C4-2B (cell line): Measurements from ENCODE around the gene GPS2.

Experiments
- H3K27ac ChIP-seq: fragments of 450-650 bp; 2 replicates; pipeline ENCODE4 v1.5.1; 2017
- ZFX ChIP-seq: fragments of 450-650 bp; IDR thresholded peaks from 2 replicates; pipeline ENCODE4 v1.6.1; 2017
- TF ChIP-seq, protein P1 (sequence below): fragments of 450-650 bp; conservative IDR thresholded peaks from 2 replicates; pipeline ENCODE4 v1.5.1; 2017; ENCODE audit warnings: mild to moderate bottlenecking

Gene GPS2

DNA sequence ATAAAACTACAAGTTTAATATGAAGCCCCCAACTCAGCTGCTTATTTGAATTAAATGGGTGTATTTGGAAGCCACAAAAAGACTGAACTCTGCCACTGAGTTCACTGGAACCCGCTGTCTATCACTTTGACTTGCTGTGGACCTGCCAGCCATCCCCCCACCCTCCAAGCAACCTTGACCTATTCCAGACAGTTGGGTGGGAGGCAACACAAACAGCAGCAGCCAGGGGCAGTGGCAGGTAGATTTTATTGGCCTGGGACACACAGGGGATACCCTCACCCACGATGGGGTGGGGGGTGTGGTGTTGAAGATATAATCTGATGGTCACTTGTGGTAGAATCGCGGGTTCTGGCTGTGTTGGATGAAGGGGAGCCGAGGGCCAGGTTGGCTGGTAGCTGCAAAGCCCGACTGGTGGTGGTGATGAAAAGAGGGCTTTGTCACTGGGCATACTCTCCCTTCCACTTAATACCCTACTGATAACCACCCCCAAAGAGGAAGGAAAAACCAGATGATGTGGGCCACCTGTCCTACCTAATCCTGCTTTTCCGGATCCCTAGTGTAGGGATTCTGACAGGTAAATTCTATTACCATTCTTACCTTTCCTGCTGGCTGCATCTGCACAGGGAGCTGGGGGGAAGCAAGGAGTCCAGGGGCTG is 2.6 kb downstream of the GPS2 start:
- TF ChIP-seq, protein P1, sequence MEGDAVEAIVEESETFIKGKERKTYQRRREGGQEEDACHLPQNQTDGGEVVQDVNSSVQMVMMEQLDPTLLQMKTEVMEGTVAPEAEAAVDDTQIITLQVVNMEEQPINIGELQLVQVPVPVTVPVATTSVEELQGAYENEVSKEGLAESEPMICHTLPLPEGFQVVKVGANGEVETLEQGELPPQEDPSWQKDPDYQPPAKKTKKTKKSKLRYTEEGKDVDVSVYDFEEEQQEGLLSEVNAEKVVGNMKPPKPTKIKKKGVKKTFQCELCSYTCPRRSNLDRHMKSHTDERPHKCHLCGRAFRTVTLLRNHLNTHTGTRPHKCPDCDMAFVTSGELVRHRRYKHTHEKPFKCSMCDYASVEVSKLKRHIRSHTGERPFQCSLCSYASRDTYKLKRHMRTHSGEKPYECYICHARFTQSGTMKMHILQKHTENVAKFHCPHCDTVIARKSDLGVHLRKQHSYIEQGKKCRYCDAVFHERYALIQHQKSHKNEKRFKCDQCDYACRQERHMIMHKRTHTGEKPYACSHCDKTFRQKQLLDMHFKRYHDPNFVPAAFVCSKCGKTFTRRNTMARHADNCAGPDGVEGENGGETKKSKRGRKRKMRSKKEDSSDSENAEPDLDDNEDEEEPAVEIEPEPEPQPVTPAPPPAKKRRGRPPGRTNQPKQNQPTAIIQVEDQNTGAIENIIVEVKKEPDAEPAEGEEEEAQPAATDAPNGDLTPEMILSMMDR, result no peak
- TF ChIP-seq ZFX, result no peak
- H3K27ac ChIP-seq, result no peak overlapping the region

DNA sequence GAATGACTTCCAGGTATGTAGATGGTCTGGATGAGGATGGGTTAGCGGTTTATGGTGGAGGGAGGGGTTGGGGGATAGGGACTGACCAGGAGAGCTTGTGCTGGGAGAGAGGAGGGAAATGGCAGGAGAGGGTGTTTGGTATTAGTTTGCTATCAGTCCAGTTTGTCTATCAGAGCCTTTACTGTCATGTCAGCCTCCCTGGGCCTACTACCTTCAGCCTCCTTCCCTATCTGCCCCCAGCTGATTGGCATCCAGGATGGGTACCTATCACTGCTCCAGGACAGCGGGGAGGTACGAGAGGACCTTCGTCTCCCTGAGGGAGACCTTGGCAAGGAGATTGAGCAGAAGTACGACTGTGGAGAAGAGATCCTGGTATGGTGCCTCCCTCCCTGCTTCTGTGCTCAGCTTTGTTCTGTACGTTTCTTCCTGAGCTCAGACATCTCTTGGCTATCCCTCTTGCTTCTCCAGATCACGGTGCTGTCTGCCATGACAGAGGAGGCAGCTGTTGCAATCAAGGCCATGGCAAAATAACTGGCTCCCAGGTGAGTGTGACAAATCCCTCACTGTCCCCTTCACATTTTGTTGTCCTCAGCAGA is 4.0 kb downstream of the GPS2 start:
- H3K27ac ChIP-seq, result no peak overlapping the region
- TF ChIP-seq, protein P1, result no peak
- no peak for TF ChIP-seq ZFX

DNA sequence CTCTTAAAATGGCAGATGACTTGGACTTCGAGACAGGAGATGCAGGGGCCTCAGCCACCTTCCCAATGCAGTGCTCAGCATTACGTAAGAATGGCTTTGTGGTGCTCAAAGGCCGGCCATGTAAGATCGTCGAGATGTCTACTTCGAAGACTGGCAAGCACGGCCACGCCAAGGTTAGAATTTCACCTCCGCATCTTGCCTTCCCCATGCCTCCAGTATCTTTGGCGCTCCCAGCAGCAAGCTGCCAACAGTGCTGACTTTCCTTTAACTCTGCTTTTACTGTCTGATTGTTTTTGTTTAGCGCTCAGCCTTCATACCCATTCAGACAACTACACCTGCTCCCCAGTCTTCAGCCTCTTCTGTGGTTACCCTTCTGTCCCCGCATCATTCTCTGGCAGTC is 5.5 kb downstream of the GPS2 start:
- TF ChIP-seq, protein P1, result no peak
- no peak for TF ChIP-seq ZFX
- H3K27ac ChIP-seq, result peak overlapping the region; percentile 99; the same call in 1 of the 2 replicates

DNA sequence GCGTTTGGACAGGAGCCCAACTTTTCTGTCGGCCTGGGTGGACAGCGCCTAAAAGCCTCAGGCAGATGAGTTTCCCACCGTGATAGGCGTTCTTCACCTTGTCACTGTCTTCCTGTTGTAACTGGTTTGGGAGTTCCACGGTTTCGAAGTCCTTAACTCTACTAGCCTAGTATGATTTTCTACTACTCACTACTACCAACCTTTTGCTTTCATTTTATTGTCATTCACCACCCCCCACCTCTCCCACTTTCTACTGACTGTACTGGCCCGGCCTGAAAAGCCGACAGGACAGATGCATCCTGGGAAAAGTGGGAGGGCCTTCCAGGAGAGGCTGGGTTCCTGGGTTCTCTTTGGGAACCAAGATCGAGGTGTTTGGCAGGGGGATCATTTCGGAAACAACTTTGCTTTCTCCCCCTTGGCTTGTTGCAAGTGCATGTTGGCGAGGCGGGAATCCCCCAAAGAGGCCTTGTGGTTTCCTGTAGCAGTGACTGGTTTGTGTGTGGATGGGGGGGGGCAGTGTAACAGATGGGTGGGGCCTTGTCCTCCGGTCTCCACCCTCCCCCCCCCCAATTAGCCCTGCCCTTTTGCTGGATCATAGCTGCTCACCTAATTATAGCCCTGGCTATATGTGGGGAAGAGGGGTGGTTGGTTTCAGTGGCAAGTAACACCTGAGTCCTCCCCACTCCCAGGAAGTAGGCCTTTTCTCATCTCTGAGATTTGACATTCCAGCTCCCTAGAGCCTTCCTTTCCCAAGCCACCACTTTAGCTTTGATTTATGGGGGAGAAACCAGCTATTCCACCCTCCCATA is 6.3 kb downstream of the GPS2 start:
- TF ChIP-seq, protein P1, result no peak
- TF ChIP-seq ZFX, result no peak
- H3K27ac ChIP-seq, result peak overlapping the region; percentile 99

DNA sequence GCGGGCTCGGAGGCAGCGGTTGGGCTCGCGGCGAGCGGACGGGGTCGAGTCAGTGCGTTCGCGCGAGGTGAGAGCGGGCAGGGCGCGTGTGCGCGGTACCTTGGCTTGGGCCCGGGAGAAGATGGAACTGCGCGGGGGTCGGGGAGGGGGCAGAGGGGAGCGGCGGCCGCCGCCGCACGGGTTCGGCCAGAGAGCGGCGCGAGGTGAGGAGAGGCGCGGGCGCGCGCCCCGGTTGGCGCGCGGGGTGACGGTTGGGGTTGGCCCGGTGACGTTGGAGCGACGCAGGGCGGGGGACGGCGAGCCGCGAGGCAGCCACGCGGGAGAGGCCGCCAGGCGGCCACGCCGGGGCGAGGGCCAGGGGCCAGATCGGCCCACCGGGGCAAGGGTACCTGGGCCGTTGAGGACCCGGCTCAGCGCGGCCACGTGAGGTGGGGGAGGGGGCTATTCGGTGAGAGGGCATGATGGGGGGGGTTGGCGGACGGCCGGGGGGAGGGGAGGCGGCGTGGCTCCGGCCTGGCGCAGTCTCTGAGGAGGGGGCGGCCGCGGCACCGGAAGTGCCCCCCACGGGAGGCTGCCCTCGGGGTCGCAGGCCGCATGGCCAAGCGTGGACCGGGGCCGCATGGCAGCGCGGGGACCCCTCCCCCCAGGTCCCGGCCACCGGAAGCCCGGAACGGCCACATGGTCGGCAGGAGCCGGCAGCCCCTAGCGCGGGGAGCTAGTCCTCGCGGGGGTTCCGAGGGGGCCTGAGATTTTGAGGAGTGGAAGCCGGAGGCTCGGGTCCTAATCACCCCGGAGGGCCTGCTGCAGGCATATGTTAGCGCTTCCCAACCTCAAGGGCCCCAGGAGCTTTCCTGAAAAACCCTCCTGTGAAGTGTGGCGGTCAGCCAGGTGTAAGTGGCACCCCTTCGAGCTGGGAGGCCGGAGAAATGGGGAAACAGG is 7.2 kb downstream of the GPS2 start:
- peak overlapping the region; percentile 99 for H3K27ac ChIP-seq
- 0 out of 2 replicates have a peak, but pooled peaks have one; percentile 10 for TF ChIP-seq ZFX
- TF ChIP-seq, protein P1, result no peak

DNA sequence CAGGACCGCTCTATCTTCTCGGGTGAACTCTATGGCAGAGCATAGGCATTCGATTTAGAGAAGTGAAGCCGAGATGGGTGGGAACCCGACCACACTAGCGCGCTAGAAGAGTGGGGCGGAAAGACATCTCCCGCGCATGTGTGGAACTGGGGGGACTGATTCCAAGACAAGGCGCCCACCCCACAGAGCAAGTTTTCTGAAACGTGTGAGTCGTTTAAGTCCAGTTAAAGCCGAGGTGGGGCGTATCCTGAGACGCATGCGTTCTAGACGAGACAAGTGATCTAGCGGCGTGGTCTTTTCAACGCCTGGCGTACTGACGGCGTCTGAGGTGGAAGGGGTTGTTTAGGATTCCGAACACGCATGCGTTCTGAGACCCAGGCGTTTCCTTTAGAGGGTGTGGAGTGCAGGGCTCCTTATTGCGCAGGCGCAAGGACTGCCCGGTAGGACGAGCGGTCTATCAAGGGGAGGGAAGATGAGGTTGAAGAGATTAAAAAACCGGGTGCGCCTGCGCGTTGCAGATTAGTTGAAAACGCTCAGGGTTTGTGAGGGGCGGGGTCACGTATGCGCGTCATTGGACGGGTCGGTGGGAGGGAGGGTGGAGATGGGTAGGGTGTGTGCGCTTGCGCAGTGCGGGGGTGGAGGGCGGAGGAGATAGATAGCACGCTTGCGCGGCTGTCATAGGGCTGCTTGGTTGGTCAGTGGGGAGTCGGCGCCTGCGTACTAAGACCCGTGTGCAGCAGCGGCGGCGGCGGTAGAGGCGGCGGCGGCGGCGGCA is 8.1 kb downstream of the GPS2 start, which contains the start of gene EIF5A:
TSS of gene EIF5A (plus strand) at position 718 of the 775 bp plus-strand sequence. CDS start 2,008 bp downstream, outside the sequence.
- peak within 1 kb of the TSS; percentile 99 for H3K27ac ChIP-seq
- TF ChIP-seq, protein P1, result no peak
- TF ChIP-seq ZFX, result no peak
